NCI-H345 treated with DMSO at 0.1 percent for 48 hours (cell line): Measurements from ENCODE around the gene PRKCA.
"Not testable (repeated sequence)": the region's sequence is repeated elsewhere in the genome, so short reads cannot be mapped to it uniquely, and the experiment has no call there.

Source experiments
- DNase-seq: peaks from one replicate; lab custom pipeline; 2025; ENCODE audit not compliant: unreplicated experiment; lab: John Stamatoyannopoulos, UW

Gene PRKCA

DNA sequence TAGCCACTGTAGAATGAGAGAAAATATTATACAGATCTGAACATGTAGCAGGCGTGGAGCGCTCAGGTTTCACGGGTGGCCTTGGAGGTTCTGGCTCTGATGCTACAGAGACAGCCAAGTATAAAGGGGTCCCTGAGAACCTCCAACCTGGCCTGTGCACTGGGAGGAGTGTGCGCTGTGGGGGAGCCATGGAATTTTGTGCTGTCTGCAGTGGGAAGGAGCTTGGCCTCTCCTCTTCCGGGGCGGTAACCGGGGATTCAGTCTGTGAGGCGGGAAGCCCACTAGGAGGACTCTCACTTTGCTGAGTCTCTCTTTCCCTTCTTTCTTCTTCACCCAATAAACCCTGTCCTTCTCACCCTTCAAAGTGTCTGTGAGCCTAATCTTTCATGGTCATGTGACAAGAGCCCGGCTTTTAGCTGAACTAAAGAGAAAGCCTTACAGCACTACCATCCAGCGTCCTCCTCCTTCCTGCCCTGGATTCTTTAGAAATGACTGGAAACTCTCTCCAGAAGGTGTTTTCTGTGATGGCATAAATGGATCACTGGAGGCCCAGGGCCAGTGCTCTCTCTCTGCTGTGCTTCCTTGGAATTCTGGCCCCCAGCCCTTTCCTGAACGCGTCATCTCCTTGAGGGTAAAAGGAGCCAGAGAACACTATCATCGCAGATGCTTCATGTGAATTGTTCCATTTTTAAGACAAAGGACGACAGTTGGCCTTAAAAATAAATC, 300.4 kb downstream of the PRKCA start:
- no peak for DNase-seq

DNA sequence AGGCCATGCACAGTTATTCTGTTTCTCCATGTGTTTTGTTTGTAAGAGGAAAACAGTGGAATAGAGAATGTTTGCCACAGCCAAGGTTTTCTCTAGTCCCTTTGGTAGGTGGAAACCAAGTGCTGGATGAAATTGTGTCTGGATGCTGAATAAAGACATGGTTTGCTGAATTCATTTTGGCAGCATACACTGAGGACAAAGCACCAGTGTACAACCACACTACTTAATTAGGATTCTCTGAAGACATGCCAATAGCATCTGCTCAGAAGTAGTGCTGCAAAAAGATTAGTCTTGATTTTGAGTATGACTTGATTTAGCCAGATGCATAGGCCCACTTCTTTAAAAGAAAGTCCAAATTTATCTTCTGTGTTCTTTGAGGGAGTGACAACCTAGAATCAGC, 302.0 kb downstream of the PRKCA start:
- DNase-seq: no peak

DNA sequence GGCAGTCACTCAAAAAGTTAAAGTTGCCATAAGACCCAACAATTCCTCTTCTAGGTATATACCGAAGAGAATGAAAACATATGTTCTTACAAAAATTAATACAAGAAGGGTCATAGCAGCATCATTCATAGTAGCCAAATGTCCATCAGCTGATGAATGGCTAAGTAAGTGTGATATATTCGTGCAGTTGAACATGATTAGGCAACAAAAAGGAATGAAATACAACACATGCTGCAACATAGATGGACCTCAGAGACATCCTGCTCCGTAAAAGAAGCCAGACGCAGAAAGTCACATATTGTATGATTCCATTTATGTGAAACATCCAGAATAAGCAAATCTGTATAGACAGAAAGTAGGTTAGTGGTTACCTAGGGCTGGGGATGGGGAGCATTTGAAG, 303.1 kb downstream of the PRKCA start:
- no peak for DNase-seq

DNA sequence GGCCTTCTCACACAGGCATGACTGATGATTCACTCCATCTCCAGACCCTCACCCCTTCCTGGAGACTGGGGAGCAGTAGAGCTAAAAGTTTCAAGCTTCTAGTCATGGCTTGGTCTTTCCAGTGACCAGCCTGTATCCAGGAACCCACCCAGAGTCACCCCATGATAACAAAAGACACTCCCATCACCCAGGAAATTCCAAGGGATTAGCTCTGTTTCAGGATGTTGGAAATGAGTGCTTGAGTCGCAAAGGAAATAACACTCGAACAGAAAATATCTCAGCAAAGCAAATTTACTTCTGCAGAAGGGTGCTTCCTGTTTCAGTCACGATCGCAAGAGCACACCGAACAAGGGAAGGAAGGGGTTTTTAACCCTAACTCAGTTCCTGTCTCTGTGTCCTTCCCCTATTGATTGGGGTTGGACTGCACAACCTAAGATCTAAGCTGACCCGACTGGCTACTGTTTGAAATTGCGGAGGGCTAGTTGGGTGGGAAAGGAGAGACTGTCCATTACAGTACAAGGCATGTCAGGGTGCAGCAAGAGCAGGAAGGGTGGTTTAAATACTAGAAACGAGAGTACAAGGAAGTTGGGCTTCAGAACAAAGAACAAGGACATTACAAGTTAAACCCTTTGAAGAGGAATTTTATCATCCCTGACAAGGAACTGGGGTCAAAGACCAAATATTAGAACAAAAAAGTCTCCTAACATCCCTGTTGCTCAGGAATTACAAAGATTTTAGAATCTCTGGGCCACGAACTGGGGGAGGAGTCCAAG, 308.1 kb downstream of the PRKCA start:
- DNase-seq: no peak

DNA sequence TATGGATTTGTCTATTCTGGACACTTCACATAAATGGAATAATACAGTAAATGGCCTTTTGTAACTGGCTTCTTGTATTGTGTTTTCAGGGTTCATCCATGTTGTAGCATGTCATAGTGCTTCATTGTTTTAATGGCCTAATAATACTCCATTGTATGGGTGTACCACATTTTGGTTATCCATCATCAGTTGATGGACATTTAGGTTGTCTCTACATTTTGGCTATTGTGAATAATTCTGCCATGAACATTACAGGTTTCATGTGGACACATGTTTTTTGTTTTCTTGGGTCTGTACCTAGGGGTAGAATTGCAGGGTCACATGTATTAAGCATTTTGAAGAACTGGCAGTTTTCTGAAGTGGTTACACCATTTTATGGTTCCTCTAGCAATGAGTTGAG, 309.0 kb downstream of the PRKCA start:
- no peak for DNase-seq

DNA sequence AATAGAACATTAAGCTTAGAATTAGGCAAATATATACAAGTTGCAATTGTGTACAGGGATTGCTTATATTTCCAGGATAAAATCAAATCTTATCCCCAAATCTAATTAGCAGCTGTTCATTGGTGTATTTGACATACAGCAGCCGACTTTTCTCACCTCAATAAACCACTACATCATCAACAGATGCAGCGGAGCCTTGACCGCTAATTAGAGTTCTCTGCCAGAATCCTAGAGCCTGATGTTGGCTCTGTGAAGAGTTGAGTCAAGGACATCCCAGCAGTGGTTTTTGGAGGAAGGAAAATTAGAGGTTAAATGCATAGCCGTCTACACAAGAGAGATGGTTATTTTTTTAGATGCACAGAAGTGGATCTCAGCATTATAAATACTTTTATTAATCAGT, 310.6 kb downstream of the PRKCA start:
- no peak for DNase-seq

DNA sequence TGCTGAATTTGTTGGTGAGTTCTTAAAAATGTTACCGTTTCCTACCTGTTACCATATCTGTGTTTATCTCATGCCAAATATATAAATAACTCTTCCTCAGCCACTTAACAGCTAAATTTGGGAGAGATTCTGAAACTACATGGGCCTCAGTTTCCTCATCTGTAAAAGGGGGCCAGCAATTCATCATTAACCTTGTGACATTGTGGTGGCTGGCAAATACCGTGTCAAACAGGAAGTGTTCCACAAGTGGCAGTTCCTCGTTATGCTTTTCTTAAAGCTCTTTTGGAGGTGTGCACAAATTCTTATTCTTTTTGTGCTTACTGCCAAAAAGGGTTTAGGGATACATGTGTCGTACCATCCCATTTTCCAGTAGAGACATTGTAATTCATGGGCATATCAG, 312.1 kb downstream of the PRKCA start:
- DNase-seq: no peak

DNA sequence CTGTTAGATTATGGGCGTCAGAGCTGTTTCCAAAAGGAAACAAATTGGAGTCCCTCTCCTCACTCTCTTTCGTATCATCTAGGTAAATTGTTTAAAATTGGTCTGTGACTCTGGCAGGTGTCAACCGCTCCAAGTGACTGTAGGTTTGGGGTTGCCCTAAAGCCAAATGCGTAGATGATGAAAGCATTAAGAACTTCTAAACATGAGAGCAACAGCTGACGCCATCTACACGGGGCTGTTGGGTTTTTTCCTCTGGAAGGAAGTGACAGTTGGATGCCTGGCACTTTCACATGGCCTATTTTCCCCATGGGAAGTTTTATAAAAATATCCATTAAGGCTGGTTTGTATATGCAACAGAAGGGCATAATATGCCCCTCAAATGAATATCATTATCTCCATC, 316.8 kb downstream of the PRKCA start:
- no peak for DNase-seq

DNA sequence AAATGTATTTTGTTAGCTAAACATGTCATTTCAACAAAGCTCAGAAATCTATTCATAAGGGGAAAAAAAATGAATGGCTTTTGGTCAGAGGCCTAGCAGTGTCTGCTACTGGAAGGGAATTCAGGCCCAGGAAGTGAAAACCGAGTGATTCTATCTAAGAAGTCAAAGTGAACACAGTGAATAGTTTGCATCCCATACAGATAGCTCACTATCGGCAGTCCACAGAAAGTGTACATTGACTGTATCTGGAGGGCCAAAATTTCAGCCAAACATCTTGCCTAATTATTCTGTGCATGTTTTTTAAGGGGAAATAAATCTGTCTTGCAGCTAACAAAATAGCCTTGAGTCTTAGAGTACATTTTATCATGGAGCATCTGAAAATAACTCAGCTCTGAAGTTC, 318.1 kb downstream of the PRKCA start:
- DNase-seq: no peak

DNA sequence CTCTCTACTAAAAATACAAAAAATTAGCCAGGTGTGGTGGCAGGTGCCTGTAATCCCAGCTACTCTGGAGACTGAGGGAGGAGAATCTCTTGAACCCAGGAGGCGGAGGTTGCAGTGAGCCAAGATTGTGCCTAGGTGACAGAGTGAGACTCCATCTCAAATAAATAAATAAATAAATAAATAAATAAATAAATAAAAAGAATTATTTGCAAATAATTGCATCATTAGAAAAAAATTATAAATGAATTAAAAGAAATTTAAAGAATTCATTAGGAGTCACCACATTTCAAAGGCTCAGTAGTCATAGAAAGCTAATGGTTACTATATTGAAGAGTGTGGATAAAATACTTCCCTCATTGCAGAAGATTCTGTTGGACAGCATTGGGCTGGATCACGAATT, 322.2 kb downstream of the PRKCA start:
- DNase-seq: not testable (repeated sequence)

DNA sequence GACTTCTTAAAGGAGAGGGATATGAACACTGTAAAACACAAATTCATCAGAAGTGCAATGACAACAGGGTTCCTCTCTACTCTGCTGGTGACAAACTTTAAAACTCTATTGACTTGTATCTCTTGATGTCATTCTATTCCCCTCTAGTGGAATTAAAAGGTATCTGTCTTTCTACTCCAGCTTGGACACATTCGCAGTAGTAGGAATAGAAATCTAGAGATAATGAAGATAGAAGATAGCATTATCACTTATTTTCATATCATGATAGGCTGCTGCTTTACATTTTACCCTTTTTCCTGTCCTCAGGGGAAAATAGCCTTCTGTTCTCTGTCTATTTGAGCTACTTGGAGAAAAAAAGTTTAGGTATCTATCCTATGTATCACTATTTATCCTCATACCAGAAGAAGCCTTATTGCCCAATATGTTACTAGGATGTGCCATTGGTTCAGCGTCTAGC, 322.9 kb downstream of the PRKCA start:
- peak; percentile 8 for DNase-seq

DNA sequence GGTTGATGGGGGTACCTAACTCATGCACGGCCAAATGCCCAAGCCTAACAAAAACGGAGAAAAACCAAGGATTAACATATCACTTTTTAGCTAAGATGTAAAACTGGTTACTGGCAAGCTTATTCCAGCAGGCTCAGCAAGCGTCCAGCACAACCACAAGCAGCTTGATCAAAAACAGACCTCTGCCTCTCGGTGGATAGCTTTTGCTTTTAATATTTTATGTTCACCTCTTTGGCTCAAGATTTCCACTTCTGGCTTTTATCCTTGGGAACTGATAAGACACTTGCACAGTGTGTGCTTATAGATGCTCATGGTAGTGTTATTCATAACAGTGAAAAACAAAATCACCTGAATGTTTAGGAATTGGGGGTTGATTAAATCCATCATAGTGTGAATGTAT, 325.6 kb downstream of the PRKCA start:
- no peak for DNase-seq

DNA sequence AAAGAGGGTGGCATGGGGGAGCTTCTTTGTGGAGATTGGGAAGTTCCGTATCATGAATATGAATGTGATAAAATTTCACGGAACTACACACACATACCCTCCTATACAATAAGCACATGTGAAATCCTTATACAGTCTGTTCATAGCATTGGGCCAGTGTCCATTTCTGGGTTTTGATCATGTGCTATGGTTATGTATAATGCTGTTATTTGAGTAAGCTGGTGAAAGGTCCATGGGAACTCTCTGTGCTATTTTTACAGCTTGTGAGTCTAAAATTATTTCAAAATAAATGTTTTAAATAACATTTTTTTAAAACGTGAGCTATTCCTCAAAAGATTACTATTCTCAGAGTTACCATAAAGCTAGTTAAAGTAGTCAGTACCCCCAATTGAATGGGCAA, 327.3 kb downstream of the PRKCA start:
- DNase-seq: no peak

DNA sequence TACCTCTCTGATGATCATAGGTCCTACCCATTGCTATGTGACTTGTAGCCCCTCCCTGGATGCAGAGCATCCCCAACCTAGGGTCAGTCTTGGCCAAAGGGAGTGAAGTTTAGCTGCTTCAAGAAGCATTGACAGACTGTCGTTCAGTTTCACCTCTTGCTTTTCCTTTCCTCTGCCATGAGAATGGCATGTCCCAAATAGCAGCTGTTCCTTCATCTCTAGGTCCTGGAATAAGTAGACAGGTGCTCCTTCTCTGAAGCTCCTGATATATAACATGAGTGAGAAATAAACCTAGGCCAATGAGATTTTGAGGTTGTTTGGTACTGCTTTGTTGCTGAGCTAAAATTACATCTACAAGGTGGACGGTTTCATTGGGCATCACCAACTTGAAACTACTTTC, 328.0 kb downstream of the PRKCA start:
- no peak for DNase-seq

DNA sequence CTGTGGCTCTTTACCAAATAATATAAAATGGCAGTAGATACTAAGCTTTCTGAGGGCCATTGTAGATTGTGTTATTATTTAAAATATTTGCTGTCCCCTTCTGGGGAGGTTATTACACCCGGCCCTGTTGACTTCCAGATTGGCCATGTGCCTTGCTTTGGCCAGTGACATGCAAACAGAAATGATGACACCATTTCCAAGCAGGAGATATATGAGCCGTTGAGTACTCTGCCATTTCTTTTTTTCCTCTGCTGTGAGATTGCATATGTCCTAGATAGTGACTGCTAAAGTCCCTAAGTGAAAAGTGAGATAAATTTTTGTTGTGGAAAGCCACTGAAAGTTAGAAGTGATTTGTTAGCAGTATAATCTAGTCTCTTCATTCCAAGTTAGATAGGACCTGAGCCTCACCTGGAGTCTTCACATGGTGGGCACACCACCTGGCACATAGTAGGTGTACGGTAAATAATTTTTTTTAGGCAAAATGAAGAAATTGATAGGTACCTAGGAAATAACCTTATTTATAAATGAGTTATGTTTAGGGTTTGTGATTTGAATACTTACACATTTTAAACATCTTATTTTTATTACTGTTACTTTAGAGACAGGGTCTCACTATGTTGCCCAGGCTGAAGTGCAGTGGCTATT, 328.5 kb downstream of the PRKCA start:
- DNase-seq: no peak

DNA sequence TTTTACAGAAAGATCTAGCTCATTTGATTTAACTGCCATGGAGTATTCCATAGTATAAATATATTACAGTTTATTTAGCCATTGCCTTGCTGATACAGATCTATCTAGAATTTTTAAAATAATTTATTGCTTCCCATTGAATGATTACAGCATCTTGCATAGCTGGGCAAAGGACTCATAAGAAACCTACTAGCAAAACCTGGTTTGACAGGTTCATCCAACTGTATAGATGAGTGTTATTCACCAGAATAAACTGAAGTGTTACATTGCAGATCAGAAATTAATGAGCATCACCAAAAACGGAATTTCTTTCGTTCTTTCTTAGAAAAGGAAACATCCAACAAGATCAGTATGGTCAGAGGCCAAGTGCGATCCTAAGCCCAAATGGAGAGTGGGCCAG, 330.3 kb downstream of the PRKCA start:
- no peak for DNase-seq

DNA sequence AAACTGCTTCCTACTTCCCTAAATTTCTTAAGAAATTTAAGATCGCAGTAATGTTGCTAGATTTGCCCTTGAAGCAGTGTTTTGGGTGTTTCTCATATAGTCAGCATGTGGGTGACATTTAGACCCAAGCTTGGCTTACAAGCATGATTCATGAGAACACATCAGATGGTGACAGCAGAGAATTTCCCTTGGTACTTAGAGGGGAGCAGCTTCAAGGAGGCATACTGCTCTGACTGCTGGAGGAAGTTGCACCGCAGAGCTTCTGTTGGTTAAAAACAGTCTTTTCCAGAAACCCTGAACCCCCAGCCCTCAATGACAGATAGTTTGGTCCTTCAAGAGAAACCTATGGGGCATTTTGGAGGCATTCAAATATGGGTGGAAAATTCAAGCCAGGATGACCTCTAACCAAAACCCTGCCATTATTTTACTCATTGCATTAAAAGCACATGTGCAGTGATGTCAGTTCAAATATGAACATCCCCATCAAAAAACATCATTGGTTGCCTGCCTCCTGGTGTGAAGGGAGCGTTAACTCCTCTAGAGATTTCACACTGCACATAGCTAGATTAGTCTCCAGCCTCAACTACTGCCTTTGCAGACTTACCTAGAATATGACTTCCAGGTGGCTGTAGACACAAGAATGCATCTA, 331.0 kb downstream of the PRKCA start:
- no peak for DNase-seq

DNA sequence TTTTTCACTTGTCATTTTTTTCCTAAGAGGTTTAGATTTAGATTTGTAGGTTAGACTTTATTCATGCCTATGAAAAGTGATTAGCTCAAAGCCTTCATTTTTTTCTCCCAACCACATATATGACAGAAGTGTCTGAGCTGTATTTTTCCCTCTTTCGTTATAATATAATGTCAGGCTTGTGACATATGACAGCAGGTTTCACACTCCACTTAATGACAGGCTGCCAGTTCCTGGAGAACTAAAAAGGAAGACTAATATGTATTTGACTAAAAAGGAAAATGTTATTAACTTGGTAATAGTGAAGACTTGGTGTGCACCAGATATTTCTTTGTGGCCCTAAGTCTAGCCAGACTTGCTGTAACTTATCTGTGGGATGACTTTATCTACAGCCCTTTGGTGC, 331.8 kb downstream of the PRKCA start:
- DNase-seq: no peak

DNA sequence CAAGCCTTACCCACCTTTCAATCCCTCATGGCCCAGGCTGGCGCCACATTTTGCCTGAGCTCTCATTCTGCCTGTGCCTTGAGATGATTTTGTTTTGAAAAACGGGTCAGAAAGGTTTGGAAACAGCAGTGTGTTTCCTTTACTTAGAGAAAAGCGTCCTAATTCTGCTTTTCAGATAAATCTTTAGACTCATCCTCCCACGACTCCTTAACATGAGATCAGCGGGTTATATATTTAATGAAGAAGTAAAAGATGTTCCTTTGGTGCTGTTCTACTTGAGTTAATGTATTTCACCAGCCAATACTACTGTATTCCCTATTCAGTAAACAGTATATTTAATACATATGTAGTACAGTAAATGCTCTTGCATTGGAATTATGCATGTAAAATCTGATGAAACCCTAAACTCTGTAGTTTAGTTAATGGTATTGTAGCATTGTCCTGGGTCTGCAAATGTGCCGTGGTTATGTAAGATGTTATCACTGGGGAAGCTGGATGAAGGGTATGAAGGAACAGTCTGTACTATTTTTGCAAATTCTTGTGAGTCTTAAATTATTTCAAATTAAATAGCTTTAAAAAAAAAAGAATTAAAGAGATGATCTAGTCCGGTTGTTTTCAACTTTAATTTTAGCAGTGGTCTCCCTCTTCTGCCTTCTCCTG, 333.1 kb downstream of the PRKCA start:
- no peak for DNase-seq

DNA sequence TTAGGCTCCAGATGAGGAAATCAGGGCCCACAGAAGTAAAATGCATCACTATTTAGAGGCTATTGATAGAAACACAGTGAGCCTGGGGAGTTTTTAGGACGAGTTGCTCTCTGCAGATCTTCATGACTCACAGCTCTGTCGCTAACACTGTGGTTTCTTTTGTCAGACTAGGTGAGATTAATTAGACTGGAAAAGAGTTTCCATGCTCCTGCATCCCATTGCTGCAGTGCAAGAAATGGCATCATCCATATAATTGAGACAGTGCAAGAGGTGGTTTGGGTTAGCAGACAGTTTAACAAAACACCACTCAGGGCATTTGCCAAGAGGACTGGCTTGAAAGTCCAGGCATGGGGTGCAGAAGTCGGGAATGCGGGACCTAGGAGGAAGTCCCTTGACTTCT, 333.7 kb downstream of the PRKCA start:
- DNase-seq: no peak

DNA sequence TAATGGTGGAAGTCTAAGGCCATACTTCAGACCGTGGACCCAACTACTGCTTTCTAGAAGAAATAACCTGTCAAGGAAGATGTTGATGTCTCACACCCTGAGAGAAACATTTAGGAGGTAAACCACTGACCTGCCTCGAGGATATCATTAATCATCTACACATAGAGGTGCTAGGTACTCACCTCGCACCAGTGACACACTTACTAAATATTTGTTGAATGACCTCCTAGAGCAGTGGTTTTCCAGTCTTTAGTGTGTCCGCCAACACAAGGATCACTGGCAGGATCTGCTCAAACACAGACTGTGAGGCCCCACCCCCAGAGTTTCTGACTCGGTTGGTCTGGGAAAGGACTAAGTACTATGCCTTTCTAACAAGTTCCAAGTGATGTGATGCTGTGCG, 335.1 kb downstream of the PRKCA start:
- no peak for DNase-seq
